Subcutaneous adipose tissue (tissue), 4 donors: ENCODE measurements around the gene RIMS1. TPM values are rescaled to one million over a fixed set of nuclear protein-coding genes. Genes with fewer than 3 reads are reported as not detected.

ENCODE experiments used
- CTCF ChIP-seq: fragments of 450-650 bp; IDR thresholded peaks from one replicate; pipeline ENCODE4 v1.5.1; 2016; ENCODE audit warnings: low read depth, mild to moderate bottlenecking, control low read depth, antibody characterized with exemption, moderate library complexity
- total RNA-seq, 4 donors: library from RNA; depleted of rRNA; stranded (reverse); fragments of >200 nt; gene quantifications; one replicate each; pipeline ENCODE4 v1.1.0, GENCODE V29; 2016

Gene RIMS1
- total RNA-seq, 4 donors from 2014 or later: 0.19 to 2.1 (median 1.3) TPM

GRCh38 chr6:71888756-71889340 lies 2.5 kb downstream of the RIMS1 start:
- TF ChIP-seq CTCF: no peak

DNA sequence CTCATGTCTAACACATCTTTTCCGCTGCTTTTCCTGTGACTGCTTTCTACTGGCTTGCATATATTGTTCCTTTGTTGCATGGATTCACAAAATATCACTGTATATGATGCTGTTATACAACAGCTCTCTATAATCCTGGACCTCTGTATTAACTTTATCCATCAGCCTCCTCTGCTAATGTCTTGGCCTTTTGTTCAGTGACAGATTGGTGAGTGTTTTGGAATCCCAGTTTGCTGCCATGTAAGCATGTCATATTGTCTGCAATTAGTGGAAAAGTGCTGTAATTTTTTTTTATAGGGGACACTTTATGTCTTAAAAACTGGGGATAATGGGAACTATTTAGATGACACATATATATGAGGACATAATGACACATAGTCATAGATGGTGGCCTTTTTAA lies 3.0 kb downstream of the RIMS1 start:
- no peak for TF ChIP-seq CTCF

DNA sequence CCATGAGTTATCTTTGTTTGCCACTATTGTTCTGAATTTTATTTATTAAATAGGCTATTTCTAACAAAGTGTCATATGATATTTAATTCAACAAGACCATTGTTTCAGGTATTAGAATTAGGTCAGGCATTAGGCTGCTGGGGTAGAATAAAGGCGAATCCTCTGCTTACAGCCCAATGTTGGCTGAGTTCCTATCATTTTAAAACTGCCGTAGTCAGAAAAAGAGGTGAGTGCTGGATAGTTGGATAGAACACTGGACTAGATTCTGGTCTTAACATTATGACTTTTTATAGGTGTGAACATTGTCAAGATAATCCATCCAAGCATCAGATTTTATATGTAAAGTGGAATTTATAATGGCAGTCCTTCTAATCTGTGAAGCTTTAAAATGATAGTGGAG lies 6.3 kb downstream of the RIMS1 start:
- no peak for TF ChIP-seq CTCF

GRCh38 chr6:71900642-71901041 lies 14.3 kb downstream of the RIMS1 start:
- no peak for TF ChIP-seq CTCF

DNA sequence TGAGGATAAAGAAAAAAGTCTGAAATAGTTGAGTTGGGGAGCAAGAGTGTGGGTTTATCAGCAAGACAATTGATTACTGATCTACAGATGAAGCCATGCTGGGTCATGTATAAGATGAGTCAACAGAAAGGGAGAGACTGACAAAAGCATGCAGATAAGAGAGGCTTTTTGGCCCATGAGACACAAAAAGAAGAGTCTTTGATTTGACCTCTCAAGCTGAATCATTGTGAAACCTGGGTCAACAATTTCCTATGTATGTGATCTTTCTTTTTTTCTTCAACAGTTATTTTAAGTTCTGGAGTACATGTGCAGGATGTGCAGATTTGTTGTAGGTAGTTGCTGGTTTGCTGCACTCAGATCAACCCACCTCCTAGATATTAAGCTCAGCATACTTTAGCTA lies 15.9 kb downstream of the RIMS1 start:
- no peak for TF ChIP-seq CTCF

DNA sequence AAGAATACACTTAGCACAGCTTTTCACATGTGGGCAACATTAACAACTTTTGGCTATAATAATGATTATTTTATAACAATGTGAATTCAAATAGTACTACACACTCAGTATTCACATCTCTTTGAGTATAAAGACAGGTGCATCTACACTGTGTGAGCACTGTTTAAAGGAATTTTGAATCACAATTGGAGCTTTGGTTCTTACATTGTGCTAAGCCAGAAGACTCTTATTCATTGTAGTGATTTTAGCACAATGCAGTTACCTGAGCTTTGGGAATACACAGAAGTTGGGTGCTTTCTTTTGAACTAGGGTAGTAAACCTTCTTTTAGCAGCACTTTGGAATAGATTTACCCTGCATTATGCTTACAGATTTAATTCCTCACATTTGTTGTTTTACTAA lies 20.5 kb downstream of the RIMS1 start:
- no peak for TF ChIP-seq CTCF

GRCh38 chr6:71908162-71908765 lies 21.9 kb downstream of the RIMS1 start:
- TF ChIP-seq CTCF: no peak
